GM12891 (cell line): Measurements from ENCODE around the gene SDC1.

Experiments used
- POLR2A ChIP-seq: IDR thresholded peaks from 2 replicates; pipeline ENCODE4 v1.6.1; 2011; ENCODE audit warnings: low read depth, low read length, control low read depth
- POLR2AphosphoS5 ChIP-seq: IDR thresholded peaks from 2 replicates; pipeline ENCODE4 v1.6.1; 2011; ENCODE audit warnings: low read depth, low read length, control low read depth
- POU2F2 ChIP-seq: IDR thresholded peaks from 2 replicates; pipeline ENCODE4 v1.6.1; 2011; ENCODE audit warnings: low read depth, mild to moderate bottlenecking, control low read depth, low read length, moderate library complexity
- SPI1 ChIP-seq: IDR thresholded peaks from 2 replicates; pipeline ENCODE4 v1.6.1; 2011; ENCODE audit warnings: low read depth, low read length, control low read depth
- TAF1 ChIP-seq: IDR thresholded peaks from 2 replicates; pipeline ENCODE4 v1.6.1; 2011; ENCODE audit warnings: low read depth, low read length, control low read depth

GRCh38 chr2:20195431-20196033, 29.4 kb downstream of the SDC1 start:
- TF ChIP-seq POLR2AphosphoS5 (no peak), TAF1 (no peak), SPI1 (no peak), POLR2A (no peak), POU2F2 (no peak)
